Occipital lobe (tissue), 2 donors: Measurements from ENCODE around the gene PTPRM. TPM values are rescaled to one million over a fixed set of nuclear protein-coding genes. Genes with fewer than 3 reads are reported as not detected.

Experiments used
- DNase-seq: peaks from one replicate; lab custom pipeline; 2025; lab: John Stamatoyannopoulos, UW
- total RNA-seq: library from RNA; depleted of rRNA; stranded (reverse); fragments of >200 nt; gene quantifications from one replicate; pipeline ENCODE4 v1.2.3, GENCODE V29; 2014

PTPRM gene
- total RNA-seq: 45.4 TPM

GRCh38 chr18:7566567-7567473 is at the start of gene PTPRM:
TSS of gene PTPRM (plus strand) at chr18:7567316. CDS start at chr18:7567819, 503 bp downstream.
- peak; percentile 50 for DNase-seq

DNA sequence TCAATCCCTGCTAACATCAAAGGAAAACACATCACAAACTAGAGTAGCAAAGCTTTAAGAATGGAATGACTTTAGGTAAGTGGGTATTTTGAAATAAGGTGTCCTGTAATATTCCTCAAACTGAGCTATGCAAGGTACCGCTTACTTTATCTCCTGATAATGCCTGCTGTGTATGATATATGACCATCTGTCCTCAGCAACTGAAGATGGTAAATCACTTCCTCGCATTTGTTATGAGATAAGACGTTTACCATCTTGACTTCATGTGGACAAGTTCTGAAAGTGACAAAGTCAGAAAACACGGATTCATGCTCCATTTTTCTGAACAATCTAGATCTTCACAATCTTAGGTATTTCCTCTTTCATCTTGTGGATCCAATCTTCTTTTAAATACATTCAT is 49.3 kb upstream of the PTPRM start:
- DNase-seq: no peak

GRCh38 chr18:7520200-7520785 is 46.8 kb upstream of the PTPRM start:
- no peak for DNase-seq

DNA sequence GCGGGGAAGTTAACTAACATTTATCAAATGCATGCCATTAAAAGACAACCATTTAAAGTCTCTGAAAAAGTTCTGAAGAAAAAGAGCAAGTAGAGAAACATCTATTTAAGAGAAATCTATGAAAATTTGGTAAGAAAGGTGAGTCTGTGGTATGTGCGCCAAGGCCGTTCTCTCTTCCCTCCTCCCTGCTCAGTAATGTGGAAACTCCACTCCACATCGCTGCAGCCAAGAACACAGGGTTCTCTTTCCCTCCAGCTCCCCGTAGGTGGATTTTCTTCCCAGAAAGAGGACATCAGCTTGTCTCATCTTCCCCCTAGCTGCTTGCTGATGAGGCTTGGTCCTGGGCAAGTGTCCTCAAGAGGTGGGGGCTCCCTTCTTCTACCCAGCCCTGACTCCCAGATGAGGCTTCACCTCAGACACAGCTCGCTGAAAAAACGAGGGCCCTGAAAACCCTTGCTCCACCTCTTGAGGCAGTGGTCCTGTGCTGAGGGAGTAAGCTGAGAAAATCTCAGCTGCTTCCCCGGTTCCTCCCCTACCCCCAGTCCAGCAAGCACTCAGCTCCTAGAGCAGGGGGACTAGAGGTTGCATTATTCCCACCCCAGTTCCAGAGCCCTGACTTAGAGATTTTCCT is 45.8 kb upstream of the PTPRM start:
- no peak for DNase-seq

GRCh38 chr18:7523772-7524171 is 43.3 kb upstream of the PTPRM start:
- DNase-seq: no peak

GRCh38 chr18:7524786-7525185 is 42.3 kb upstream of the PTPRM start:
- DNase-seq: no peak

DNA sequence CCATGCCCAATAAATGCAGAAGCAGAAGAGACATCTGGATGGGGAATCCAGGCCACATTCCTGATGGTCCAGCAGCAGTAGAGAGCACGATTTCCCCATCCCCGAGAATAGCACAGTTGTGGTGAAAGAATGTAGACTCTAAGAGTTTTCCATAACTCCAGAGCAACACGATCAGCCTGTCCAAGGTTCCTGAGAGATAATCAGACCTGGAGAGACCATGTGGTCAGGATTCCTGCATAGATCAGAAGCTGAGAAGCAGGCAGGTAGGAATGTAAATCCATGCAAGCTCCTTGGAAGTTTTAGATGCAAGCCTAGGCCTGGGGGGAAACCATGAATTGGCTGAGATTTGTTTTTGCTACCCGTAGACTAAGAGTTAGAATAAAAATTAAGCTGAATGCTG is 34.2 kb upstream of the PTPRM start:
- no peak for DNase-seq

- no peak for DNase-seq
Measured at GRCh38 chr18:7535436-7536205, 31.5 kb upstream of the PTPRM start.

GRCh38 chr18:7537145-7537544 is 30.0 kb upstream of the PTPRM start:
- no peak for DNase-seq

DNA sequence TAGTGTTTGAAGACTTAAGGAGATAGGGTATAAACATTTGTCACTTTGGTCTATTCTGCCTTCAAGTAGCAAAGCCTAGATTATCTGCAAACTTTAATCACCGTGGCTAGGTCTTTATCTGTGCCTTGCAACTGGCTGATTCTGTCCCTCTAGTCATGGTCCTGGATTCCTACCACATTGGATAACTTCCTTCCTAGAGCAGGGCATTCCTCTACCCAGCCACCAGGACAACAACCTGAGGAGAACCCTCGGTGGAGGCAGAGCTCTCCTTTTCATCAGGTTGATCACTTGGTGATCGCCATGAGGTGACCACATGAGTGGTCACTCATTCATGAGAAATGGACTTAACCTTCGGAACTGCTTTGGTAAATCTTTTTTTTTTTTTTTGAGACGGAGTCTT is 25.3 kb upstream of the PTPRM start:
- DNase-seq: no peak

DNA sequence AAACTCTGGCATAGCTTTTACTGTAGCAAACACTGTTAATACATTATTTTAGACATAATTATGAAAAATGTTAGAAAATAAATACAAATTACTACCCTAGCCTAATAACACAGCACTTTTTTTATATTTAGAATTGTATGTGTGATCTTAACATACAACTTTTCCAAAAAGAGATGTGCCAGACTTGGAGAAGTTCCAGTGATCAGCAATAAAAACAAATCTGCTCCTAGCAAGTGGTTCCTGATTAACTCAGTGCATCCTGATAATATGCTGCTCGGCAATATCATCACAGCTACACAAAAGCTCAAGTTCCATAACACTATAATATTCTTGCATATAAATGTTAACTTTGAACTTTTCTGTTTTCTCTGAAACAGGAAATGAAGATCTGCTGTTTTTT is 22.4 kb upstream of the PTPRM start:
- DNase-seq: no peak

DNA sequence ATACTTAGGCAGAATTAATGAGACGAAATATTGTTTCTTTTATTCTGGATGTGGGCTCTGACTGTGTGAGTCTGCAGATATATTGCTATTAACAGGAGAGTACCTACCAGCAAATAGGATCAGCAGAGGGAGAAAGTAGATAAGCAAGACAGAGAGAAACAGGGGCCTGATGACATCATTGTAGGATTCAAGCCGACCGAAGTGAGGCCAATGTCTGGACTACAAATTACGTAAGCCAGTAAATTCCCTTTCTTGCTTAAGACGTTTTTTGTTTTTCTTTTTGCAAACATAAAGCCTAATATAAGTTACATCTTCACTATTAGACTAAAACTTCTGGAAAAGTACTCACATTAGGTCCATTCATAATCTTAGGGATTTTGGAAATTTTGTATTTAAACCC is 21.4 kb upstream of the PTPRM start:
- no peak for DNase-seq

DNA sequence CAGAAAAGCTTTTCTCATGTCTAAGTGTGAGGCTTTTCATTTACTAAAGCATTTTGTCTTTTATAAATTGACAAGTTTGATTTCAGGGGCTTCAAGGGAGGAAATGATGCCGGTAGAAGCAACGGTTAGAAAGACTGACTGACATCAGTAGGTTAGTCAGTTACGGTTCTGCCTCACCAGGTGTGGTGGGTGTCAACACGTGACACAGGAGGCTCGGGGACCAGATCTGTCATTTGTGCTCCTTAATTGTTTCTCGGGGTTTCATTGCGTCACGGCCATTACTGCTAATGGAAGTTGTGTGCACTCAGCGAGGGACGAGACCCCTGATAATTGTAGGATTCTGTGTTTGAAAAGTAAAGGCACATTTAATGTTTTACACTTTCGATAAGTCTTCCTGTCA is 18.9 kb upstream of the PTPRM start:
- DNase-seq: no peak

DNA sequence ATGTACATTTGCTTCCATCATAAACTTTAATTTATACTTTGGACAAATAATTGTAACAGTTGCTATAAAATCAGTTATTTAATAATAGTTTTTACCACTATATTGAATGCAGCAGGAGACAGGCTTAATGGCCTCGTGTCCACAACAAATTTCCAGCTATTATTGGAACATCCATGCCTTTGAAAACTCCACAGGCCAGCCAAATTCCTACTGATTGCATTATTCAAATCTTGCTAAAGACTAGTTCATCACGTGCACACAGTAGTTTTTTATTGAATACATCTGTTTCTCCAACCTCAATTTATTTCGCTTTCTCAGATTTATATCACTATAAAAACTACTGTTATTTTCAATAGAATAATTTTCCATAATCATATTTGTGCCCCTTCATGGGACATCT is 18.4 kb upstream of the PTPRM start:
- no peak for DNase-seq

GRCh38 chr18:7557973-7558372 is 9.1 kb upstream of the PTPRM start:
- DNase-seq: no peak

DNA sequence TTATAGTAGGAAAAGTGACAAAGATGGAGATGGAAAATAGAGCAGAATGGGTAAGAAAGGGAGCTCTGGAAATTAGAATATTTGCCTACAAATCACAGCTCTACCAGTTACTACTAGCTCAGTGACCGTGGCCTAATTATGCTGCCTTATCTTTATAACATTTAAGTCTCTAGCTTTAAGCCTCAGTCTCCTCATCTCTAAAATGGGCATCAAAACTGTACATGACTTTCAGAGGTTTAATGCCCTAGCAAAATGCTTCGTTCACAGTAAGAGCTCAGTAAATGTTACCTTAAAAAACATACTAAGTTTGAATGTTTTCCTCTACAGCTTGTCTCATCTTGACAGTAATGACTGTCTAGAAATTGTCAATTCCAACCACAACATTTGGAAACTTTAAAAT is 8.3 kb upstream of the PTPRM start:
- no peak for DNase-seq

DNA sequence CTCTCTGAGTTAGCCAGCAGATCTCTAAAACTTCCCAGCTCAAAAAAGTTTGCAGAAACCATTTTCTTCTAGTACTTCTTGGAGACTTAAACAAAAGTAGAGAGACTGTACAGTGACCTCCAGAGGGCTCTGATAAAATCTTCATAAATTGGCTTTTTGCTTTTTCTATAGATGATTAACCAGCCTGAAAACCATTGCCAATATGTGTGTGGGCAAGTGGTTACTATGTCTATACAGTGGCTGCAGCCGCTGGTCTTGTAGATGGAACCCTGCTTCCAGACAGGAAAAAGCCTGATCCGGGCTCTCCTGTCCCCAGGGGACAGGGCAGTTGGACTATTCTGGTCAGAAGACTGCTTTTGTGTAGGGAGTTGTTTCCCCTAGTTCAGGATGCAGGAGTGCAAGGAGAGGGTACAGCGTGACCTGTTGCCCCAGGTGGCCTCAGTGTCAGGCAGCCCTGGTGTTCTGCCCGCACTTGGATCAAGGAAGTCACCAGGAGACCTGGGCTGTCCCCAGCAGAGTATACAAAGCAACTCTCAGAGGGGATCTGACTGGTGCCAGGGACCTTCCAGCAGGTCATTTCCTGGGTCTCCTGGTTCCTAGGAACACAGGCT is 7.3 kb upstream of the PTPRM start:
- DNase-seq: no peak

GRCh38 chr18:7561909-7562460 is 5.1 kb upstream of the PTPRM start:
- no peak for DNase-seq

GRCh38 chr18:7562491-7562890 is 4.6 kb upstream of the PTPRM start:
- DNase-seq: no peak

DNA sequence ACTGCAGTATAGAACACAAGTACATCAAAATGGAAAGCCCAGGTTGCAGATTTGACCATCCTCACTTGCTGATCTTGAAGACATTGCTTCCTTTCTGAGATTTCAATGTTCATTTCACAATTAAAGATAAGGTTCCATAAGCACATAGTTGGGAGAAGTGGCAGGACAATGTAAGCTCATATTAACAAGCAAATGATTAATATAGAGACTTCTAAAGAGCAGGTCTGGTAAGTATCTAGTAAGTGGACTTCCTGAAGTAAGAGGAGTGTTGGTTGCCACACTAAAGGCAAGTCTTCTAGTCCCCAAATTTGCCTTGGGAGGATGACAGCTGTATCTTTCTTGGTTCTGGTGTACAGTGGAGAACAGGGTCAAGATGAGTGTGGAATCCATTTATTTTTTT is 1.4 kb upstream of the PTPRM start:
- DNase-seq: no peak

DNA sequence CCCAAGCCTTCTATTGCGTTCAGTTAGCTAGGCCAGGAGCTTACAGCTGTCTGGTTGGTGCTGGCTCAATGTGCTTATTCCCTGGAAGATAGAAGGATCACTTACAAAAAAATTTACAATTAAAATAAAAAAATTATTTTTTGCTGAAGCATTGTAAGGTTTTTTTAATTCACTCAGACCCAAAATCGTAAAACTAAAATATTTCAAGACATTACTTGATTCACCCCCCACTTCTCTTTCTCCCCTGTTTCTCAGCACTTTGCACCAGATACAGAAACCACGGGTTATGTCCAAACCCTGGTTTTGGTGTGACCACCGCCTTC is 911 bp upstream of the PTPRM start:
- no peak for DNase-seq
